Liver (tissue), 9 donors: ENCODE measurements around the gene PRG2. TPM values are rescaled to one million over a fixed set of nuclear protein-coding genes. Genes with fewer than 3 reads are reported as not detected.

Experiments
- DNase-seq: peaks from one replicate; pipeline ENCODE4 v3.0.0-alpha.2; 2017; ENCODE audit warnings: low spot score
- H3K27ac ChIP-seq, 2 donors: one replicate each; pipeline ENCODE4 v1.7.0; 2013; ENCODE audit warnings: inconsistent platforms in 2 of 2, low read length in 2 of 2, control low read depth in 1 of 2, low read depth in 1 of 2, mild to moderate bottlenecking in 1 of 2
- H3K27me3 ChIP-seq, 4 donors: one replicate each; pipeline versions ENCODE4 v1.6.1 to v1.7.0; 2013; ENCODE audit warnings: low read length in 3 of 4, inconsistent platforms in 1 of 4, mild to moderate bottlenecking in 1 of 4, moderate library complexity in 1 of 4; ENCODE audit not compliant: control insufficient read depth in 4 of 4, insufficient read depth in 4 of 4
- H3K36me3 ChIP-seq, 4 donors: one replicate each; pipeline versions ENCODE4 v1.6.1 to v1.7.0; 2013; ENCODE audit warnings: low read length in 3 of 4, mild to moderate bottlenecking in 3 of 4, low read depth in 1 of 4, moderate library complexity in 1 of 4; ENCODE audit not compliant: control insufficient read depth in 4 of 4, insufficient read depth in 3 of 4
- H3K4me1 ChIP-seq, 4 donors: one replicate each; pipeline versions ENCODE4 v1.6.1 to v1.7.0; 2013; ENCODE audit warnings: low read length in 3 of 4, mild to moderate bottlenecking in 3 of 4, moderate library complexity in 1 of 4; ENCODE audit not compliant: control insufficient read depth in 4 of 4, insufficient read depth in 4 of 4
- H3K4me3 ChIP-seq, 3 donors: one replicate each; pipeline versions ENCODE4 v1.6.1 to v1.7.0; 2013; ENCODE audit warnings: low read length in 3 of 3, control low read depth in 1 of 3, low read depth in 1 of 3, mild to moderate bottlenecking in 1 of 3
- H3K9ac ChIP-seq, 2 donors: one replicate each; pipeline ENCODE4 v1.7.0; 2013; ENCODE audit warnings: low read length in 2 of 2, mild to moderate bottlenecking in 2 of 2, moderate library complexity in 2 of 2, control low read depth in 1 of 2, low read depth in 1 of 2
- H3K9me3 ChIP-seq, 4 donors: one replicate each; pipeline versions ENCODE4 v1.6.1 to v1.7.0; 2013; ENCODE audit warnings: low read length in 3 of 4; ENCODE audit not compliant: control insufficient read depth in 4 of 4
- CTCF ChIP-seq: fragments of 150-350 bp; IDR thresholded peaks from 2 replicates; pipeline ENCODE4 v1.5.1; 2017; ENCODE audit warnings: improper control_type of control experiment, low read depth, low read length; ENCODE audit not compliant: missing input control
- EGR1 ChIP-seq, 2 donors: IDR thresholded peaks; 2 replicates each; pipeline ENCODE4 v1.6.1; 2016 to 2018; ENCODE audit warnings: antibody characterized with exemption in 2 of 2, low read depth in 2 of 2
- FOXA1 ChIP-seq: IDR thresholded peaks from 2 replicates; pipeline ENCODE4 v1.6.1; 2016; ENCODE audit warnings: antibody characterized with exemption
- GABPA ChIP-seq, 2 donors: IDR thresholded peaks in 1 of 2; conservative IDR thresholded peaks in 1 of 2; 2 replicates each; pipeline ENCODE4 v1.6.1; 2016; ENCODE audit warnings: antibody characterized with exemption in 2 of 2, mild to moderate bottlenecking in 1 of 2, moderate library complexity in 1 of 2
- HNF4A ChIP-seq, 2 donors: conservative IDR thresholded peaks; 2 replicates each; pipeline ENCODE4 v1.6.1; 2016; ENCODE audit warnings: antibody characterized with exemption in 2 of 2, mild to moderate bottlenecking in 2 of 2
- HNF4G ChIP-seq: IDR thresholded peaks from 2 replicates; pipeline ENCODE4 v1.6.1; 2016; ENCODE audit warnings: antibody characterized with exemption
- JUND ChIP-seq, 2 donors: IDR thresholded peaks; 2 replicates each; pipeline ENCODE4 v1.6.1; 2016; ENCODE audit warnings: antibody characterized with exemption in 2 of 2
- NR2F2 ChIP-seq: IDR thresholded peaks from 2 replicates; pipeline ENCODE4 v1.6.1; 2016; ENCODE audit warnings: antibody characterized with exemption
- RAD21 ChIP-seq, 2 donors: IDR thresholded peaks; 2 replicates each; pipeline ENCODE4 v1.6.1; 2016; ENCODE audit warnings: antibody characterized with exemption in 2 of 2, mild to moderate bottlenecking in 2 of 2
- REST ChIP-seq: IDR thresholded peaks from 2 replicates; pipeline ENCODE4 v1.6.1; 2016; ENCODE audit warnings: antibody characterized with exemption, mild to moderate bottlenecking
- RXRA ChIP-seq, 2 donors: IDR thresholded peaks; 2 replicates each; pipeline ENCODE4 v1.6.1; 2017 to 2018; ENCODE audit warnings: antibody characterized with exemption in 2 of 2, mild to moderate bottlenecking in 1 of 2
- SP1 ChIP-seq: IDR thresholded peaks from 2 replicates; pipeline ENCODE4 v1.6.1; 2018; ENCODE audit warnings: antibody characterized with exemption, mild to moderate bottlenecking
- YY1 ChIP-seq: IDR thresholded peaks from 2 replicates; pipeline ENCODE4 v1.6.1; 2016; ENCODE audit warnings: antibody characterized with exemption, mild to moderate bottlenecking
- ZBTB33 ChIP-seq: IDR thresholded peaks from 2 replicates; pipeline ENCODE4 v1.6.1; 2016; ENCODE audit warnings: antibody characterized with exemption
- WGBS: extraction: QIAGEN DNeasy Blood & Tissue Kit; methylation state at CpG from one replicate; pipeline ENCODE4 v1.1.7; 2013; 5-methylcytosine and 5-hydroxymethylcytosine counted together
- polyA plus RNA-seq, 2 donors: library from polyadenylated mRNA; stranded (reverse) in 1 of 2; unstranded in 1 of 2; fragments of 200-250 nt in 1 of 2; fragments of >200 nt in 1 of 2; fragmentation: Nextera tagmentation in 1 of 2; extraction: Ambion mirVana in 1 of 2; gene quantifications; one replicate each; pipeline versions ENCODE4 v1.2.1 to v1.2.3, GENCODE V29; 2013 to 2015
- total RNA-seq, 2 donors: library from RNA; depleted of rRNA; stranded (reverse); fragments of >200 nt; gene quantifications; one replicate each; pipeline ENCODE4 v1.2.3, GENCODE V29; 2014
- TF ChIP-seq, protein P1 (sequence below): IDR thresholded peaks from 2 replicates; pipeline ENCODE4 v1.6.1; 2016; ENCODE audit warnings: antibody characterized with exemption
- TF ChIP-seq, protein P2 (sequence below): IDR thresholded peaks from 2 replicates; pipeline ENCODE4 v1.6.1; 2016; ENCODE audit warnings: antibody characterized with exemption
- donor health status: healthy.
- donor health status: healthy.
- donor health status: healthy.
- donor health status: healthy.
- donor health status: healthy.

PRG2 gene
- total and polyA plus RNA-seq, 4 donors = 0.74 to 24.2 (median 1.2) TPM; not detected in 1

DNA sequence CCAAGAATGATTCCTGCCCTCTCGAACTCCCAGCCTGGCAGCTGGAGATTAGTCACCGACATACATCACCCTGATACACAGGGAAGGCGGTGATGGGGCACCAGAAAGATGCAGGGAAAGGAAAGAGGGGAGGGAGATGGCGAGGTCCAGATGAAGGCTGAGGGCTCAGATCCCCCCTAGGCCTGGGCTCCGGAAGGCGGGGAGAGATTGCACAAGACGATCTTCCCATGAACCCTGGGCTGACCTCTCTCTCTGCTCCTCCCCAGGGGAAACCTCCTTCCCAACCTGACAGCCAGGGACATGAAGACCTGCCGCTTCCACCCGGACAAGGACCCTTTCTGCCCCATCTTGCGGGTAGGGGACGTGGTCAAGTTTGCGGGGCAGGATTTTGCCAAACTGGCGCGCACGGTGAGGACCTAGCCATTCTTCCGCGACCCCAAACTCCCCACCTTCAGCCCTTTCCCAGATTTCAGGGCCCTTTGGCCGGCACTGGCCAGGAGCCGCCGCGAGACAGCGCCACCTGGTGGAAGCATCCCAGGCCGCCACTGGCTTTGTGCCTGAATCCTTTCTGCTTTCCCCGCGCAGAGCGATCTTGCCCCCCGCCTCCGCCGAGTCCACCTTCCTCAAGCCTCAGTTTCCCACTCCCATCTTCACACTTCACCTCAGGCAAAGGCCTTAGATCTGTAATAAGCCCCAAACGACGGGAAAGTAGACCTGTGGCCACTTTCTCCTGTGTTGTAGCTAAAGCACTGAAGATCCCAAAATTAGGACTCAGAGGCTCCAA is 40.8 kb downstream of the PRG2 start:
- Histone ChIP-seq H3K9ac (no peak overlapping the region), H3K9me3 (peaks cover 0 to 2% (median 0%) of the 10 kb centered on the region in 4 donors), H3K27me3 (no peaks in the 10 kb centered on the region), H3K4me1 (peaks cover 0 to 11% (median 5%) of the 10 kb centered on the region in 4 donors), H3K36me3 (no peaks in the 10 kb centered on the region), H3K27ac (no peak overlapping the region), H3K4me3 (no peak overlapping the region)
- 22% methylated on average over 31 of the region's 31 CpGs for WGBS
- TF ChIP-seq YY1 (no peak), EGR1 (IDR thresholded peaks at IDR 0.05; ENCODE audit: low read depth in 2 of 2) (no peak), JUND (IDR thresholded peaks at IDR 0.05) (no peak), SP1 (no peak), HNF4A (conservative IDR thresholded peaks at IDR 0.05) (no peak), HNF4G (no peak), CTCF (peak; percentile 77), FOXA1 (no peak), NR2F2 (peak; percentile 20), REST (no peak), RAD21 (IDR thresholded peaks at IDR 0.05) (peak; percentile 64 to 79), GABPA (IDR thresholded peaks at IDR 0.05 in 1 of 2, conservative IDR thresholded peaks at IDR 0.05 in 1 of 2) (no peak), RXRA (IDR thresholded peaks at IDR 0.05) (peak in 1 of 2 donors; percentile 49)
- TF ChIP-seq, protein P1, sequence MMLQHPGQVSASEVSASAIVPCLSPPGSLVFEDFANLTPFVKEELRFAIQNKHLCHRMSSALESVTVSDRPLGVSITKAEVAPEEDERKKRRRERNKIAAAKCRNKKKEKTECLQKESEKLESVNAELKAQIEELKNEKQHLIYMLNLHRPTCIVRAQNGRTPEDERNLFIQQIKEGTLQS = no peak
- TF ChIP-seq, protein P2, sequence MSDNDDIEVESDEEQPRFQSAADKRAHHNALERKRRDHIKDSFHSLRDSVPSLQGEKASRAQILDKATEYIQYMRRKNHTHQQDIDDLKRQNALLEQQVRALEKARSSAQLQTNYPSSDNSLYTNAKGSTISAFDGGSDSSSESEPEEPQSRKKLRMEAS = no peak
- DNase-seq = peak; percentile 86

GRCh38 chr11:57348636-57349313 is 41.7 kb downstream of the PRG2 start:
- no peaks in the 10 kb centered on the region for H3K36me3 ChIP-seq
- WGBS = 93% methylated on average over 14 of the region's 14 CpGs
- H3K4me3 ChIP-seq = no peak overlapping the region
- H3K9ac ChIP-seq = no peak overlapping the region
- H3K9me3 ChIP-seq = peaks cover 0 to 2% (median 0%) of the 10 kb centered on the region in 4 donors
- H3K27me3 ChIP-seq = no peaks in the 10 kb centered on the region
- no peak overlapping the region for H3K27ac ChIP-seq
- DNase-seq = no peak
- peaks cover 0 to 11% (median 5%) of the 10 kb centered on the region in 4 donors for H3K4me1 ChIP-seq
- no peak for TF ChIP-seq GABPA (IDR thresholded peaks at IDR 0.05 in 1 of 2, conservative IDR thresholded peaks at IDR 0.05 in 1 of 2)
- no peak for TF ChIP-seq EGR1 (IDR thresholded peaks at IDR 0.05; ENCODE audit: low read depth in 2 of 2)
- no peak for TF ChIP-seq ZBTB33
